NT2/D1 (cell line): ENCODE data around the gene AHR.

Experiments
- YY1 ChIP-seq: IDR thresholded peaks from 2 replicates; pipeline ENCODE4 v1.6.1; 2011; ENCODE audit not compliant: insufficient read length, insufficient read depth
- ZNF274 ChIP-seq: IDR thresholded peaks from 2 replicates; pipeline ENCODE4 v1.6.1; 2011; ENCODE audit warnings: mild to moderate bottlenecking, low read depth, low read length

DNA sequence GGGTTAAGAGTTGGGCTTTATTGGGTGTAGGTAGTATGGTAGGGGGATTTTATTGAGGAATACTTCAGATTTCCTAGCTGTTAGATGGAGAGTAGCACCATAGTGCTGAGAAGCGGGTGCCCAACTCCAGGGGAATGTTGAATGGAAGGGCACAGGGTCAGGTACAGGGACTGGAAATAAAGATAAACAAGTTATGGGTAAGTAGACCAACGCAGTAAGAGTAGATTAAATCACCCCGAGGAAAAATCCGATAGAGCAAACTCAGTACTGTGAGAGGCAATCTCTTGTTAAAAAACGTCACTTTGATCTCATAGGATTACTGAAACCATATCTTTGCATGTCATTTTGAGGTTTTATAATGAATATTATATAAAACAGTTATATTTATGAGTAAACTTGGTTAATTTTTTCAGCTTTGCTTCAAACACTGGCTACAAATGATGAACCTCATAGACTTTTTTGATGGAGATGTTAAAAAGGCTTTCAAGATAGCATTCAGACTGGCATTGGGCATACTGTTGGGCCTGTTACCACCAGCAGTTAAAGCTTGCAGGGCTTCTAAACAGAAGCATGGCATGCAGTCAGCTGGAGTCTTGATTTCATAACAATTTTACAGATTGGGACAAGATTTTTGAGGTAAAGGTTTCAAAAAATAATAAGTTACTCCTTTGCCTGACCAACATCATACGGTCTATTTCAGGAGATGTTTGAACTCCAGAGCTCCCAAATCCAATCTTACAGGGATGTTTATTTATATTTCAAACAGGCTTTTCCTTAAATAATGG, 7.1 kb downstream of the AHR start:
- TF ChIP-seq ZNF274 (no peak), YY1 (no peak)
